Smooth muscle cell (in vitro differentiated cells): Measurements from ENCODE around the gene LYRM4. TPM values are rescaled to one million over a fixed set of nuclear protein-coding genes. Genes with fewer than 3 reads are reported as not detected.

Source experiments
- DNase-seq: peaks from one replicate; lab custom pipeline; 2025; ENCODE audit not compliant: unreplicated experiment; lab: John Stamatoyannopoulos, UW
- H2AFZ ChIP-seq: fragments of 200-600 bp; sonication (generic); 2 replicates; pipeline ENCODE4 v1.6.0; 2016; ENCODE audit warnings: antibody characterized with exemption, low read depth, mild to moderate bottlenecking
- H3F3A ChIP-seq: fragments of 200-600 bp; sonication (generic); 2 replicates; pipeline ENCODE4 v1.6.0; 2017; ENCODE audit warnings: antibody characterized with exemption, low read depth
- H3K27ac ChIP-seq: fragments of 200-600 bp; sonication (generic); 2 replicates; pipeline ENCODE4 v1.5.1; 2016; ENCODE audit warnings: low read depth, mild to moderate bottlenecking
- H3K27me3 ChIP-seq: fragments of 200-600 bp; sonication (generic); 2 replicates; pipeline ENCODE4 v1.6.1; 2016; ENCODE audit warnings: low read depth, mild to moderate bottlenecking
- H3K36me3 ChIP-seq: fragments of 200-600 bp; sonication (generic); 2 replicates; pipeline ENCODE4 v1.5.1; 2016; ENCODE audit warnings: low read depth
- H3K4me1 ChIP-seq: fragments of 200-600 bp; sonication (generic); 2 replicates; pipeline ENCODE4 v1.5.1; 2016; ENCODE audit warnings: low read depth
- H3K4me2 ChIP-seq: fragments of 200-600 bp; sonication (generic); 2 replicates; pipeline ENCODE4 v1.6.0; 2016; ENCODE audit warnings: mild to moderate bottlenecking
- H3K4me3 ChIP-seq: fragments of 200-600 bp; sonication (generic); 2 replicates; pipeline ENCODE4 v1.5.1; 2016; ENCODE audit warnings: mild to moderate bottlenecking
- H3K79me2 ChIP-seq: fragments of 200-600 bp; sonication (generic); 2 replicates; pipeline ENCODE4 v1.6.0; 2016; ENCODE audit warnings: low read depth, mild to moderate bottlenecking
- H3K9ac ChIP-seq: fragments of 200-600 bp; sonication (generic); 2 replicates; pipeline ENCODE4 v1.6.0; 2016; ENCODE audit warnings: low read depth
- H3K9me3 ChIP-seq: fragments of 200-600 bp; sonication (generic); replicated peaks from 2 replicates; pipeline ENCODE4 v1.5.1; 2016; ENCODE audit warnings: low read depth
- H4K20me1 ChIP-seq: fragments of 200-600 bp; sonication (generic); 2 replicates; pipeline ENCODE4 v1.6.0; 2016; ENCODE audit warnings: low read depth
- CTCF ChIP-seq: fragments of 200-600 bp; sonication (generic); IDR thresholded peaks from 2 replicates; pipeline ENCODE4 v1.5.1; 2017; ENCODE audit warnings: borderline replicate concordance, mild to moderate bottlenecking, antibody characterized with exemption; ENCODE audit not compliant: insufficient read depth, poor library complexity, severe bottlenecking
- WGBS: methylation state at CpG from one replicate; pipeline ENCODE4 v1.1.7; 2016; ENCODE audit warnings: low lambda C conversion rate; 5-methylcytosine and 5-hydroxymethylcytosine counted together
- polyA plus RNA-seq: library from polyadenylated mRNA; unstranded; fragments of >200 nt; fragmentation: Nextera tagmentation; extraction: Ambion mirVana; gene quantifications from 2 replicates; pipeline ENCODE4 v1.2.1, GENCODE V29; 2016
- total RNA-seq: library from RNA; depleted of rRNA; stranded (reverse); fragments of >200 nt; gene quantifications from 2 replicates; pipeline ENCODE4 v1.2.3, GENCODE V29; 2014

LYRM4 gene
- total and polyA plus RNA-seq, 2 experiments from 2014 or later: 26.1 to 27.1 TPM

- H3K9me3 ChIP-seq: no peaks in the 10 kb centered on the region
- WGBS: 86% methylated on average over 10 of the region's 10 CpGs
- no peaks in the 10 kb centered on the region for H4K20me1 ChIP-seq
- peaks cover 4% of the 10 kb centered on the region for H3K27me3 ChIP-seq
- H3F3A ChIP-seq: no peaks in the 10 kb centered on the region
- no peak overlapping the region for H3K4me2 ChIP-seq
- peaks cover 5% of the 10 kb centered on the region for H3K4me1 ChIP-seq
- no peaks in the 10 kb centered on the region for H3K36me3 ChIP-seq
- no peak for DNase-seq
- no peak overlapping the region for H3K27ac ChIP-seq
- no peaks in the 10 kb centered on the region for H3K79me2 ChIP-seq
- no peak overlapping the region for H2AFZ ChIP-seq
- TF ChIP-seq CTCF: no peak
- H3K4me3 ChIP-seq: no peak overlapping the region
- H3K9ac ChIP-seq: no peak overlapping the region
These were observed 169.3 kb downstream of the LYRM4 start for GRCh38 chr6:5091210-5092069.

GRCh38 chr6:5090603-5091002, 170.1 kb downstream of the LYRM4 start:
- Histone ChIP-seq H3K27ac (no peak overlapping the region), H3K27me3 (peaks cover 10% of the 10 kb centered on the region)
- 88% methylated on average over 7 of the region's 7 CpGs for WGBS

GRCh38 chr6:5089481-5090438, 171.0 kb downstream of the LYRM4 start:
- H3F3A ChIP-seq: no peaks in the 10 kb centered on the region
- no peak overlapping the region for H3K4me3 ChIP-seq
- H3K36me3 ChIP-seq: no peaks in the 10 kb centered on the region
- peaks cover 9% of the 10 kb centered on the region for H3K4me1 ChIP-seq
- no peak overlapping the region for H2AFZ ChIP-seq
- H4K20me1 ChIP-seq: no peaks in the 10 kb centered on the region
- no peak overlapping the region for H3K27ac ChIP-seq
- no peaks in the 10 kb centered on the region for H3K9me3 ChIP-seq
- H3K79me2 ChIP-seq: no peaks in the 10 kb centered on the region
- no peak for TF ChIP-seq CTCF
- H3K27me3 ChIP-seq: peaks cover 10% of the 10 kb centered on the region
- 86% methylated on average over 5 of the region's 5 CpGs for WGBS
- H3K9ac ChIP-seq: no peak overlapping the region
- no peak overlapping the region for H3K4me2 ChIP-seq
- DNase-seq: no peak

More at GRCh38 chr6:5090603-5091002, 170.1 kb downstream of the LYRM4 start:
- H4K20me1 ChIP-seq: no peaks in the 10 kb centered on the region
- no peaks in the 10 kb centered on the region for H3F3A ChIP-seq
- DNase-seq: no peak
- no peaks in the 10 kb centered on the region for H3K79me2 ChIP-seq
- no peaks in the 10 kb centered on the region for H3K36me3 ChIP-seq
- H3K4me3 ChIP-seq: no peak overlapping the region
- H2AFZ ChIP-seq: no peak overlapping the region
- H3K9me3 ChIP-seq: no peaks in the 10 kb centered on the region
- no peak overlapping the region for H3K4me2 ChIP-seq
- H3K4me1 ChIP-seq: peaks cover 9% of the 10 kb centered on the region
- TF ChIP-seq CTCF: no peak
- H3K9ac ChIP-seq: no peak overlapping the region
